GM12878 (cell line): Measurements from ENCODE around the gene TP53BP1. TPM values are rescaled to one million over a fixed set of nuclear protein-coding genes. Genes with fewer than 3 reads are reported as not detected.
A peak's percentile ranks its signal among the peaks of the same experiment; 100 is the strongest.

Experiments
- ATAC-seq: fragments of 200-7000 bp; cut with Tn5 transposase; 3 replicates; pipeline ENCODE4 v1.9.1; 2020; ENCODE audit warnings: mild to moderate bottlenecking, moderate library complexity
- BruUV-seq: library from RNA; stranded (reverse); fragments of 400-500 nt; replicated peaks from 2 replicates; lab custom pipeline; 2021; lab: Mats Ljungman, UMichigan
- CTCF ChIA-PET: fragments of 300-600 bp; sonication (Branson Sonifier 250); formaldehyde crosslinking; extraction: SDS; loops from one replicate; lab custom pipeline; 2021; ENCODE audit warnings: inconsistent platforms; lab: Yijun Ruan, JAX
- POLR2A ChIA-PET: fragments of 350-600 bp; formaldehyde crosslinking; extraction: SDS; loops from one replicate; lab custom pipeline; 2021; ENCODE audit warnings: inconsistent platforms; lab: Charles Lee
- RAD21 ChIA-PET: fragments of 300-600 bp; sonication (Branson Sonifier 250); formaldehyde crosslinking; loops from one replicate; lab custom pipeline; 2023; ENCODE audit warnings: antibody characterized with exemption; ENCODE audit not compliant: unreplicated experiment; lab: Charles Lee
- SMC1A ChIA-PET: fragments of 300-600 bp; sonication (Branson Sonifier 250); formaldehyde crosslinking; loops from one replicate; lab custom pipeline; 2023; ENCODE audit not compliant: unreplicated experiment, uncharacterized antibody; lab: Charles Lee
- DNase-seq: peaks from one replicate; pipeline ENCODE4 v3.0.0-alpha.2; 2011; ENCODE audit warnings: low read depth, low spot score
- FAIRE-seq: peaks from 3 replicates; lab custom pipeline; 2011; peaks lifted over from hg19 to GRCh38; lab: Jason Lieb, UNC
- H2AFZ ChIP-seq: 2 replicates; pipeline ENCODE4 v1.6.0; 2011; ENCODE audit warnings: low read depth, low read length, control low read depth; ENCODE audit not compliant: control insufficient read depth
- H3K27ac ChIP-seq: 2 replicates; pipeline ENCODE4 v1.5.1; 2011; ENCODE audit warnings: control low read depth; ENCODE audit not compliant: control insufficient read depth, insufficient read depth
- H3K27me3 ChIP-seq, 2 experiments: replicated peaks in 1 of 2; 2 replicates each; pipeline versions ENCODE4 v1.6.0 to v1.6.1; 2011; ENCODE audit warnings: low read length in 1 of 2; ENCODE audit not compliant: control insufficient read depth in 2 of 2, insufficient read depth in 2 of 2
- H3K36me3 ChIP-seq, 2 experiments: 2 replicates each; pipeline ENCODE4 v1.5.1; 2011; ENCODE audit warnings: low read length in 1 of 2; ENCODE audit not compliant: control insufficient read depth in 2 of 2, insufficient read depth in 2 of 2
- H3K4me1 ChIP-seq: 2 replicates; pipeline ENCODE4 v1.6.1; 2011; ENCODE audit warnings: mild to moderate bottlenecking, low read length, moderate library complexity, mixed read lengths; ENCODE audit not compliant: control insufficient read depth, insufficient read depth
- H3K4me2 ChIP-seq: 2 replicates; pipeline ENCODE4 v1.6.0; 2011; ENCODE audit warnings: control low read depth; ENCODE audit not compliant: control insufficient read depth, insufficient read depth
- H3K4me3 ChIP-seq: fragments of 200-600 bp; sonication (generic); 2 replicates; pipeline ENCODE4 v1.5.1; 2016
- H3K79me2 ChIP-seq: 2 replicates; pipeline ENCODE4 v1.6.0; 2011; ENCODE audit warnings: low read length; ENCODE audit not compliant: control insufficient read depth, insufficient read depth
- H3K9ac ChIP-seq: 2 replicates; pipeline ENCODE4 v1.8.0; 2011; ENCODE audit warnings: low read length, control low read depth, mixed read lengths; ENCODE audit not compliant: control insufficient read depth, insufficient read depth
- H3K9me3 ChIP-seq: replicated peaks from 3 replicates; pipeline ENCODE4 v1.5.1; 2011; ENCODE audit warnings: mild to moderate bottlenecking, low read length; ENCODE audit not compliant: control insufficient read depth, insufficient read depth
- H4K20me1 ChIP-seq: 2 replicates; pipeline ENCODE4 v1.6.0; 2011; ENCODE audit not compliant: control insufficient read depth, insufficient read depth
- BACH1 ChIP-seq: fragments of 450-650 bp; IDR thresholded peaks from 2 replicates; pipeline ENCODE4 v1.6.1; 2017; ENCODE audit warnings: mild to moderate bottlenecking, borderline replicate concordance
- CUX1 ChIP-seq: IDR thresholded peaks from 2 replicates; pipeline ENCODE4 v1.6.1; 2012; ENCODE audit warnings: improper control_type of control experiment, low read depth, low read length; ENCODE audit not compliant: insufficient replicate concordance
- FOS ChIP-seq: IDR thresholded peaks from 3 replicates; pipeline ENCODE4 v1.6.1; 2011; ENCODE audit warnings: borderline replicate concordance; ENCODE audit not compliant: insufficient read length; ENCODE audit errors: extremely low read depth
- FOXM1 ChIP-seq: IDR thresholded peaks from 2 replicates; pipeline ENCODE4 v1.6.1; 2012; ENCODE audit warnings: low read depth, mild to moderate bottlenecking, inconsistent platforms, low read length, moderate library complexity
- GABPA ChIP-seq: IDR thresholded peaks from 2 replicates; pipeline ENCODE4 v1.6.1; 2014; ENCODE audit warnings: antibody characterized with exemption, low read depth, mild to moderate bottlenecking, inconsistent platforms
- HDGF ChIP-seq: fragments of 450-650 bp; IDR thresholded peaks from 2 replicates; pipeline ENCODE4 v1.6.1; 2016; ENCODE audit warnings: antibody characterized with exemption
- IRF4 ChIP-seq: IDR thresholded peaks from 2 replicates; pipeline ENCODE4 v1.6.1; 2011; ENCODE audit warnings: low read depth, low read length
- KLF5 ChIP-seq: fragments of 450-650 bp; IDR thresholded peaks from 2 replicates; pipeline ENCODE4 v1.6.1; 2014; ENCODE audit warnings: mild to moderate bottlenecking; ENCODE audit not compliant: partially characterized antibody
- SMAD1 ChIP-seq: fragments of 450-650 bp; IDR thresholded peaks from 2 replicates; pipeline ENCODE4 v1.6.1; 2018; ENCODE audit warnings: mild to moderate bottlenecking, low read depth; ENCODE audit not compliant: partially characterized antibody
- SMAD5 ChIP-seq: IDR thresholded peaks from 2 replicates; pipeline ENCODE4 v1.6.1; 2016; ENCODE audit warnings: antibody characterized with exemption, low read depth
- TCF3 ChIP-seq: IDR thresholded peaks from 2 replicates; pipeline ENCODE4 v1.6.1; 2012; ENCODE audit warnings: low read depth, mild to moderate bottlenecking, low read length, borderline replicate concordance; ENCODE audit not compliant: insufficient read depth
- ZNF207 ChIP-seq: fragments of 450-650 bp; IDR thresholded peaks from 2 replicates; pipeline ENCODE4 v1.6.1; 2014; ENCODE audit warnings: antibody characterized with exemption, mild to moderate bottlenecking, borderline replicate concordance
- ZNF384 ChIP-seq: IDR thresholded peaks from 2 replicates; pipeline ENCODE4 v1.6.1; 2012; ENCODE audit warnings: low read depth, mild to moderate bottlenecking, low read length, improper control_type of control experiment, borderline replicate concordance
- ZNF622 ChIP-seq: fragments of 450-650 bp; IDR thresholded peaks from 2 replicates; pipeline ENCODE4 v1.6.1; 2017; ENCODE audit warnings: mild to moderate bottlenecking, inconsistent platforms
- WGBS: methylation state at CpG from one replicate; pipeline ENCODE4 v1.1.6; 2016; ENCODE audit warnings: low lambda C conversion rate; ENCODE audit not compliant: insufficient replicate concordance, insufficient coverage; ENCODE audit errors: missing lambda C conversion rate; 5-methylcytosine and 5-hydroxymethylcytosine counted together
- in situ Hi-C: fragments of 300-500 bp; cut with MboI; formaldehyde crosslinking; loops from 9 replicates; pipeline ENCODE4 v1.14.3; 2018; ENCODE audit warnings: mixed read lengths
- intact Hi-C: fragments of 100-400 bp; cut with micrococcal nuclease; formaldehyde crosslinking; loops from one replicate; pipeline ENCODE4 v1.14.2; 2022; ENCODE audit not compliant: unreplicated experiment
- polyA plus RNA-seq, 11 experiments: library from polyadenylated mRNA; depleted of rRNA in 4 of 11; unstranded in 6 of 11; stranded (reverse) in 5 of 11; fragments of >200 nt; fragmentation: Nextera tagmentation in 4 of 11; fragmentation: Illumina TruSeq in 1 of 11; extraction: Ambion mirVana in 4 of 11; extraction: Trizol in 1 of 11; gene quantifications; 1 replicate in 1 of 11; 2 replicates in 10 of 11; pipeline versions ENCODE4 v1.2.1 to v1.2.3, GENCODE V29; 2011 to 2016; ENCODE audit warnings: inconsistent platforms in 2 of 11, missing spikeins in 2 of 11, low read depth in 1 of 11
- total RNA-seq, 4 experiments: library from RNA; depleted of rRNA in 3 of 4; stranded (reverse); fragments of >200 nt in 3 of 4; fragmentation: Illumina TruSeq in 1 of 4; extraction: Trizol in 1 of 4; gene quantifications; 2 replicates each; pipeline versions ENCODE4 v1.2.1 to v1.2.3, GENCODE V29; 2013 to 2021
- TF ChIP-seq, protein P1 (sequence below): fragments of 450-650 bp; IDR thresholded peaks from 2 replicates; pipeline ENCODE4 v1.6.1; 2017; ENCODE audit warnings: low read depth, mild to moderate bottlenecking, moderate library complexity

Gene TP53BP1
- total and polyA plus RNA-seq, 10 of the 15 experiments (the other 5 are each of a cell fraction or from before 2014, with no cell fraction given): 6.2 to 50.2 (median 19.3) TPM

- peaks cover 41% of the 10 kb centered on the region for H3K79me2 ChIP-seq
- ChIA-PET POLR2A (interaction anchor here (0.6 to 1.7 kb wide), 6 partner anchors 11 to 990 kb away, joined by 3 to 6 read pairs (median 4); no protein-coding TSS in a partner anchor), RAD21 (interaction anchor here (0.9 to 1.7 kb wide), 2 partner anchors 146 to 406 kb away, joined by 3 to 4 read pairs; partner anchors contain the start of gene ELL3), SMC1A (interaction anchor here (0.7 to 2.4 kb wide), 7 partner anchors 9 to 144 kb away, joined by 3 to 6 read pairs (median 3); no protein-coding TSS in a partner anchor), CTCF (interaction anchor here (0.6 to 7.1 kb wide), 23 partner anchors 7 to 399 kb away, joined by 3 to 51 read pairs (median 4); partner anchors contain the start of gene LCMT2)
- in situ Hi-C loops (no loop called here), intact Hi-C loops (no loop called here)
- H3K27me3 ChIP-seq: no peaks in the 10 kb centered on the region
- ATAC-seq (peak; percentile 91), FAIRE-seq (peak; percentile 78), DNase-seq (peak; percentile 34)
- H3K9ac ChIP-seq: peak within 1 kb of the TSS; percentile 75
- H3K36me3 ChIP-seq: 0 out of 4 replicates have a peak, but pooled peaks cover 0 to 1% of the 10 kb centered on the region in 2 experiments
- peak within 1 kb of the TSS; percentile 97 for H3K4me3 ChIP-seq
- WGBS: under 1% methylated on average over 52 of the region's 66 CpGs
- peaks cover 8% of the 10 kb centered on the region for H3K4me1 ChIP-seq
- TSS peak; percentile 69 for BruUV-seq
- H3K9me3 ChIP-seq: no peaks in the 10 kb centered on the region; the same call in 2 of the 3 replicates
- H3K27ac ChIP-seq: peak within 1 kb of the TSS; percentile 76
- peak within 1 kb of the TSS; percentile 96 for H3K4me2 ChIP-seq
- H2AFZ ChIP-seq: peak within 1 kb of the TSS; percentile 97
- no peaks in the 10 kb centered on the region for H4K20me1 ChIP-seq
- no peak for TF ChIP-seq ZNF384
- TF ChIP-seq BACH1: no peak
- peak; percentile 48; the same call in 1 of the 2 replicates for TF ChIP-seq SMAD5
- peak; percentile 77; the same call in 1 of the 2 replicates for TF ChIP-seq HDGF
- TF ChIP-seq, protein P1, sequence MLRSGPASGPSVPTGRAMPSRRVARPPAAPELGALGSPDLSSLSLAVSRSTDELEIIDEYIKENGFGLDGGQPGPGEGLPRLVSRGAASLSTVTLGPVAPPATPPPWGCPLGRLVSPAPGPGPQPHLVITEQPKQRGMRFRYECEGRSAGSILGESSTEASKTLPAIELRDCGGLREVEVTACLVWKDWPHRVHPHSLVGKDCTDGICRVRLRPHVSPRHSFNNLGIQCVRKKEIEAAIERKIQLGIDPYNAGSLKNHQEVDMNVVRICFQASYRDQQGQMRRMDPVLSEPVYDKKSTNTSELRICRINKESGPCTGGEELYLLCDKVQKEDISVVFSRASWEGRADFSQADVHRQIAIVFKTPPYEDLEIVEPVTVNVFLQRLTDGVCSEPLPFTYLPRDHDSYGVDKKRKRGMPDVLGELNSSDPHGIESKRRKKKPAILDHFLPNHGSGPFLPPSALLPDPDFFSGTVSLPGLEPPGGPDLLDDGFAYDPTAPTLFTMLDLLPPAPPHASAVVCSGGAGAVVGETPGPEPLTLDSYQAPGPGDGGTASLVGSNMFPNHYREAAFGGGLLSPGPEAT: no peak
- no peak for TF ChIP-seq IRF4
- no peak for TF ChIP-seq TCF3
- no peak for TF ChIP-seq KLF5
- no peak for TF ChIP-seq FOXM1
- TF ChIP-seq ZNF207: peak; percentile 67; the same call in 1 of the 2 replicates
- TF ChIP-seq FOS: no peak
- peak; percentile 34 for TF ChIP-seq SMAD1
- TF ChIP-seq CUX1: no peak
- peak; percentile 75; the same call in 1 of the 2 replicates for TF ChIP-seq GABPA
- no peak for TF ChIP-seq ZNF622
Observed at GRCh38 chr15:43370975-43371974, 121.7 kb downstream of the TP53BP1 start, which contains the start of the genes TUBGCP4 and ZSCAN29. TSS of gene TUBGCP4 (plus strand) at chr15:43371101. CDS start at chr15:43371355, 254 bp downstream. TSS of gene ZSCAN29 (minus strand) at chr15:43371043. CDS start at chr15:43369913, 1,130 bp downstream.
